ENCODE results near the gene S100B.

DNA sequence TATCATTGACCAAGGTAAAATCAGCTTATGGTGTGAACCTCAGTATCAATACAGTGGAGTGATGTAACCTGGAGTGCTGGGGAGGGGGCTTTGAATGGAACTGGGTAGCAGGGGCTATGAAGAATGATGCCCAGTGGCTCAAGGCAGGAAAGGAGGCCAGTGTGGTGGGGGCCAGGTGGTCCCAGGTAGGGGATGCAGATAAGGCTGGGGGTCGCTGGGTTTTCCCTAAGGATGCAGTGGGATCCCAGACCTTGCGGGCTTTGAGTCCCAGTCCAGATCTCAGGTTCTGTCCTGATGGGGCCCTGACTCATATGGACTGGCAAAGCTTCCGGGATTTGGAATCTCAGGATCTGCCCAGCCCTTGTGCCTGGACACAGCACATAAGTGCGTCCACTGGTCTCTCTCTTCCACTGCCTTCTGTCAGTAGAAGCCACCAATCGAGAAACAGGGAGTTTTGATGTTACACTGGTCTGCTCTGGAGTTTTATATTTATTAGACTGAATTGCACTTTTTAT, 52.0 kb downstream of the S100B start:
- no peak for TF ChIP-seq POLR2A (IDR thresholded peaks at IDR 0.05; ENCODE audit: low read length)
- no peak for TF ChIP-seq GATA1 (IDR thresholded peaks at IDR 0.05; ENCODE audit: low read depth, low read length)

Data from erythroblast (primary cell).